ENCODE results near the gene ACRV1.

GRCh38 chr11:125689274-125689859 lies 8.7 kb upstream of the ACRV1 start:
- TF ChIP-seq POLR2A (IDR thresholded peaks at IDR 0.05): no peak
- TF ChIP-seq CTCF (IDR thresholded peaks at IDR 0.05): no peak
